ENCODE data around the gene PGM5. TPM values are rescaled to one million over a fixed set of nuclear protein-coding genes. Genes with fewer than 3 reads are reported as not detected.

The PGM5 gene
- total RNA-seq, 1 experiment from 2014 or later = 0.15 TPM

GRCh38 chr9:68458918-68459317, 102.5 kb downstream of the PGM5 start:
- Histone ChIP-seq H3K27me3 (ENCODE audit: insufficient read depth, low read length) (peaks cover 35% of the 10 kb centered on the region), H3K9me2 (ENCODE audit: insufficient read depth) (no peaks in the 10 kb centered on the region), H3K36me3 (ENCODE audit: control insufficient read depth in 1 of 2, insufficient read depth in 2 of 2, low read length in 2 of 2) (no peaks in the 10 kb centered on the region), H3K4me1 (ENCODE audit: control insufficient read depth in 1 of 2, insufficient read depth in 2 of 2, low read length in 2 of 2) (no peaks in the 10 kb centered on the region), H3K9me3 (ENCODE audit: control insufficient read depth in 1 of 2, insufficient read depth in 1 of 2, low read depth in 1 of 2, low read length in 2 of 2) (no peaks in the 10 kb centered on the region), H4K20me1 (ENCODE audit: insufficient read depth) (no peaks in the 10 kb centered on the region), H3K4me3 (replicated peaks in 1 of 2; ENCODE audit: low read depth in 1 of 2, low read length in 2 of 2) (no peak overlapping the region), H2AFZ (ENCODE audit: low read depth, low read length, poor library complexity, severe bottlenecking) (no peak overlapping the region), H3K79me2 (ENCODE audit: insufficient read depth, low read length) (no peaks in the 10 kb centered on the region), H3K9ac (ENCODE audit: low read length) (no peak overlapping the region), H3K4me2 (ENCODE audit: low read length) (no peak overlapping the region), H3K27ac (ENCODE audit: low read depth, low read length) (no peak overlapping the region)
- DNase-seq (ENCODE audit: low read depth, low spot score) (no peak), ATAC-seq (no peak)
- ChIA-PET POLR2A (no interaction called here), CTCF (no interaction called here), RAD21 (ENCODE audit: low non-redundant PET in 1 of 2, low total read pairs in 2 of 2, uncharacterized antibody in 2 of 2, unreplicated experiment in 2 of 2) (no interaction called here)
- no peak for TF ChIP-seq SIN3A (IDR thresholded peaks at IDR 0.05; ENCODE audit: low read depth)
- no peak for TF ChIP-seq ELF1 (IDR thresholded peaks at IDR 0.05; ENCODE audit: borderline replicate concordance, low read depth)
- TF ChIP-seq EZH2phosphoT487 (IDR thresholded peaks at IDR 0.05; ENCODE audit: borderline replicate concordance) = no peak
- no peak for TF ChIP-seq CBX3 (IDR thresholded peaks at IDR 0.05; ENCODE audit: low read depth)
- intact Hi-C loops (cut with micrococcal nuclease) = no loop called here
- BruUV-seq (replicated peaks) = no TSS peak

- intact Hi-C loops (cut with micrococcal nuclease) = no loop called here
- no peaks in the 10 kb centered on the region for H3K9me2 ChIP-seq (ENCODE audit: insufficient read depth)
- DNase-seq (ENCODE audit: low read depth, low spot score) (no peak), ATAC-seq (no peak)
- H3K79me2 ChIP-seq (ENCODE audit: insufficient read depth, low read length) = no peaks in the 10 kb centered on the region
- no peaks in the 10 kb centered on the region for H3K4me1 ChIP-seq (ENCODE audit: control insufficient read depth in 1 of 2, insufficient read depth in 2 of 2, low read length in 2 of 2)
- TF ChIP-seq, protein P1, sequence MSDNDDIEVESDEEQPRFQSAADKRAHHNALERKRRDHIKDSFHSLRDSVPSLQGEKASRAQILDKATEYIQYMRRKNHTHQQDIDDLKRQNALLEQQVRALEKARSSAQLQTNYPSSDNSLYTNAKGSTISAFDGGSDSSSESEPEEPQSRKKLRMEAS (IDR thresholded peaks at IDR 0.05) = no peak
- TF ChIP-seq JUND (IDR thresholded peaks at IDR 0.05) (no peak), ELF1 (IDR thresholded peaks at IDR 0.05; ENCODE audit: borderline replicate concordance, low read depth) (no peak), CEBPB (IDR thresholded peaks at IDR 0.05; ENCODE audit: low read depth) (no peak), YY1 (IDR thresholded peaks at IDR 0.05; ENCODE audit: extremely low read depth, insufficient replicate concordance, low read depth, low read length) (no peak), POLR2A (IDR thresholded peaks at IDR 0.05; ENCODE audit: borderline replicate concordance, extremely low read depth, insufficient read depth, insufficient read length) (no peak), POLR2AphosphoS5 (IDR thresholded peaks at IDR 0.05; ENCODE audit: low read depth, low read length) (no peak), RAD21 (IDR thresholded peaks at IDR 0.05; ENCODE audit: low read depth) (no peak), ZFX (IDR thresholded peaks at IDR 0.05) (no peak), SP1 (IDR thresholded peaks at IDR 0.05; ENCODE audit: low read depth) (no peak)
- no peak overlapping the region for H2AFZ ChIP-seq (ENCODE audit: low read depth, low read length, poor library complexity, severe bottlenecking)
- no peak overlapping the region for H3K27ac ChIP-seq (ENCODE audit: low read depth, low read length)
- RAD21 ChIA-PET (ENCODE audit: low non-redundant PET in 1 of 2, low total read pairs in 2 of 2, uncharacterized antibody in 2 of 2, unreplicated experiment in 2 of 2) = no interaction called here
- BruUV-seq (replicated peaks) = no TSS peak
- no peak overlapping the region for H3K4me3 ChIP-seq (replicated peaks in 1 of 2; ENCODE audit: low read depth in 1 of 2, low read length in 2 of 2)
- no peak overlapping the region for H3K9ac ChIP-seq (ENCODE audit: low read length)
- H3K4me2 ChIP-seq (ENCODE audit: low read length) = no peak overlapping the region
- no peaks in the 10 kb centered on the region for H3K36me3 ChIP-seq (ENCODE audit: control insufficient read depth in 1 of 2, insufficient read depth in 2 of 2, low read length in 2 of 2)
- H3K27me3 ChIP-seq (ENCODE audit: insufficient read depth, low read length) = peaks cover 49% of the 10 kb centered on the region
- H4K20me1 ChIP-seq (ENCODE audit: insufficient read depth) = no peaks in the 10 kb centered on the region
- POLR2A ChIA-PET = no interaction called here
- CTCF ChIA-PET = no interaction called here
- H3K9me3 ChIP-seq (ENCODE audit: control insufficient read depth in 1 of 2, insufficient read depth in 1 of 2, low read depth in 1 of 2, low read length in 2 of 2) = no peaks in the 10 kb centered on the region
Observed at GRCh38 chr9:68462105-68462775, 105.8 kb downstream of the PGM5 start.
